ENCODE data around the gene PLOD2. TPM values are rescaled to one million over a fixed set of nuclear protein-coding genes. Genes with fewer than 3 reads are reported as not detected.

Gene PLOD2
- total and polyA plus RNA-seq, 2 donors from 2014 or later = 21.3 to 66.0 TPM

GRCh38 chr3:146181216-146181615, 20.2 kb upstream of the PLOD2 start:
- no peak for TF ChIP-seq CTCF (IDR thresholded peaks at IDR 0.05; ENCODE audit: borderline replicate concordance, extremely low read depth, insufficient read depth)
- FAIRE-seq = no peak
- Histone ChIP-seq H3K27ac (ENCODE audit: low read depth in 2 of 2, low read length in 2 of 2) (no peak overlapping the region), H3K4me3 (ENCODE audit: low read length in 3 of 3) (no peak overlapping the region), H3K9me3 (ENCODE audit: control insufficient read depth in 2 of 3, insufficient read depth in 1 of 3, low read length in 3 of 3) (no peaks in the 10 kb centered on the region), H3K4me1 (ENCODE audit: control insufficient read depth in 2 of 3, insufficient read depth in 2 of 3, low read depth in 1 of 3, low read length in 3 of 3) (no peaks in the 10 kb centered on the region), H3K36me3 (ENCODE audit: control insufficient read depth in 2 of 3, insufficient read depth in 3 of 3, low read length in 3 of 3) (no peaks in the 10 kb centered on the region), H3K27me3 (ENCODE audit: control insufficient read depth, insufficient read depth, low read length) (no peaks in the 10 kb centered on the region), H3K9ac (ENCODE audit: low read length in 3 of 3) (no peak overlapping the region)
- intact Hi-C loops (cut with DNase I) = no loop called here
- DNase-seq = no peak

GRCh38 chr3:146180376-146180775, 19.4 kb upstream of the PLOD2 start:
- FAIRE-seq = no peak

GRCh38 chr3:146178006-146178689, 17.2 kb upstream of the PLOD2 start:
- Histone ChIP-seq H3K27ac (ENCODE audit: low read depth in 2 of 2, low read length in 2 of 2) (no peak overlapping the region), H3K4me3 (ENCODE audit: low read length in 3 of 3) (no peak overlapping the region), H3K36me3 (ENCODE audit: control insufficient read depth in 2 of 3, insufficient read depth in 3 of 3, low read length in 3 of 3) (no peaks in the 10 kb centered on the region), H3K27me3 (ENCODE audit: control insufficient read depth, insufficient read depth, low read length) (no peaks in the 10 kb centered on the region), H3K9ac (ENCODE audit: low read length in 3 of 3) (no peak overlapping the region), H3K4me1 (ENCODE audit: control insufficient read depth in 2 of 3, insufficient read depth in 2 of 3, low read depth in 1 of 3, low read length in 3 of 3) (no peaks in the 10 kb centered on the region), H3K9me3 (ENCODE audit: control insufficient read depth in 2 of 3, insufficient read depth in 1 of 3, low read length in 3 of 3) (no peaks in the 10 kb centered on the region)
- FAIRE-seq (no peak), DNase-seq (no peak)
- intact Hi-C loops (cut with DNase I) = loop anchor here (10.0 kb wide), 1 partner anchor 103 kb away; no protein-coding TSS in a partner anchor
- TF ChIP-seq CTCF (IDR thresholded peaks at IDR 0.05; ENCODE audit: borderline replicate concordance, extremely low read depth, insufficient read depth) = no peak

More at GRCh38 chr3:146180376-146180775, 19.4 kb upstream of the PLOD2 start:
- H3K36me3 ChIP-seq (ENCODE audit: control insufficient read depth in 2 of 3, insufficient read depth in 3 of 3, low read length in 3 of 3) = no peaks in the 10 kb centered on the region
- no peaks in the 10 kb centered on the region for H3K4me1 ChIP-seq (ENCODE audit: control insufficient read depth in 2 of 3, insufficient read depth in 2 of 3, low read depth in 1 of 3, low read length in 3 of 3)
- H3K27ac ChIP-seq (ENCODE audit: low read depth in 2 of 2, low read length in 2 of 2) = no peak overlapping the region
- DNase-seq = no peak
- TF ChIP-seq CTCF (IDR thresholded peaks at IDR 0.05; ENCODE audit: borderline replicate concordance, extremely low read depth, insufficient read depth) = no peak
- intact Hi-C loops (cut with DNase I) = no loop called here
- H3K27me3 ChIP-seq (ENCODE audit: control insufficient read depth, insufficient read depth, low read length) = no peaks in the 10 kb centered on the region
- H3K9ac ChIP-seq (ENCODE audit: low read length in 3 of 3) = no peak overlapping the region
- no peak overlapping the region for H3K4me3 ChIP-seq (ENCODE audit: low read length in 3 of 3)
- H3K9me3 ChIP-seq (ENCODE audit: control insufficient read depth in 2 of 3, insufficient read depth in 1 of 3, low read length in 3 of 3) = no peaks in the 10 kb centered on the region

Data from kidney (tissue), 14 donors.